ENCODE results near the gene FAM117B. TPM values are rescaled to one million over a fixed set of nuclear protein-coding genes. Genes with fewer than 3 reads are reported as not detected.

The FAM117B gene
- total RNA-seq, 1 experiment from 2014 or later: 8.0 TPM

DNA sequence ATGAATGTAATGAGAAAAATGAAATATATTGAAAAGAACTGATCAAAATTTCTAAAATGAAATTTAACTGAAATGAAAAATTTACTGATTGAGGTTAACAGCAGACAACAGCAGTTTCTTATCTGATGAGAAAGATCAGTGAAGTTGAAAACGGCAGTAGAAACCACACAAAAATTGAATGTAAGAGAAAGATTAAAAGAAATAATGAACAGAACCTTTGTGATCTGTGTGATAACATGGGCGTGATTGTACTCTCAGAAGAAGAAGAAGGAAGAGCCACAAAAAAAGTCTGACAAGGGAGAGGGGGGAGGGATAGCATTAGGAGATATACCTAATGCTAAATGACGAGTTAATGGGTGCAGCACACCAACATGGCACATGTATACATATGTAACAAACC is 45.2 kb downstream of the FAM117B start:
- Histone ChIP-seq H3K9me3 (ENCODE audit: low read length) (peaks cover 3% of the 10 kb centered on the region; the same call in 1 of the 2 replicates), H3K4me2 (ENCODE audit: low read depth, low read length, poor library complexity, severe bottlenecking) (no peak overlapping the region), H3K27me3 (ENCODE audit: low read length) (no peaks in the 10 kb centered on the region), H3K36me3 (ENCODE audit: insufficient read depth, low read length) (no peaks in the 10 kb centered on the region), H3K4me1 (ENCODE audit: low read length) (no peaks in the 10 kb centered on the region; the same call in 1 of the 2 replicates), H3K27ac (ENCODE audit: low read length) (no peak overlapping the region), H4K20me1 (ENCODE audit: insufficient read depth, low read depth, low read length) (0 out of 2 replicates have a peak, but pooled peaks cover 6% of the 10 kb centered on the region), H2AFZ (ENCODE audit: low read length) (no peak overlapping the region), H3K4me3 (ENCODE audit: low read length) (no peak overlapping the region), H3K79me2 (ENCODE audit: low read length) (no peaks in the 10 kb centered on the region), H3K9ac (ENCODE audit: low read length) (no peak overlapping the region), H3K9me2 (replicated peaks; ENCODE audit: insufficient read depth, low read length) (no peaks in the 10 kb centered on the region)
- no peak for DNase-seq

- Histone ChIP-seq H3K9me3 (ENCODE audit: low read length) (peaks cover 3% of the 10 kb centered on the region; the same call in 1 of the 2 replicates), H3K9ac (ENCODE audit: low read length) (no peak overlapping the region), H3K9me2 (replicated peaks; ENCODE audit: insufficient read depth, low read length) (no peaks in the 10 kb centered on the region), H3K27ac (ENCODE audit: low read length) (no peak overlapping the region), H3K4me1 (ENCODE audit: low read length) (no peaks in the 10 kb centered on the region; the same call in 1 of the 2 replicates), H3K79me2 (ENCODE audit: low read length) (no peaks in the 10 kb centered on the region), H3K36me3 (ENCODE audit: insufficient read depth, low read length) (no peaks in the 10 kb centered on the region), H3K4me2 (ENCODE audit: low read depth, low read length, poor library complexity, severe bottlenecking) (no peak overlapping the region), H3K27me3 (ENCODE audit: low read length) (no peaks in the 10 kb centered on the region), H4K20me1 (ENCODE audit: insufficient read depth, low read depth, low read length) (0 out of 2 replicates have a peak, but pooled peaks cover 6% of the 10 kb centered on the region), H2AFZ (ENCODE audit: low read length) (no peak overlapping the region), H3K4me3 (ENCODE audit: low read length) (no peak overlapping the region)
- no peak for DNase-seq
Observed at GRCh38 chr2:202680512-202680911, 45.7 kb downstream of the FAM117B start.

DNA sequence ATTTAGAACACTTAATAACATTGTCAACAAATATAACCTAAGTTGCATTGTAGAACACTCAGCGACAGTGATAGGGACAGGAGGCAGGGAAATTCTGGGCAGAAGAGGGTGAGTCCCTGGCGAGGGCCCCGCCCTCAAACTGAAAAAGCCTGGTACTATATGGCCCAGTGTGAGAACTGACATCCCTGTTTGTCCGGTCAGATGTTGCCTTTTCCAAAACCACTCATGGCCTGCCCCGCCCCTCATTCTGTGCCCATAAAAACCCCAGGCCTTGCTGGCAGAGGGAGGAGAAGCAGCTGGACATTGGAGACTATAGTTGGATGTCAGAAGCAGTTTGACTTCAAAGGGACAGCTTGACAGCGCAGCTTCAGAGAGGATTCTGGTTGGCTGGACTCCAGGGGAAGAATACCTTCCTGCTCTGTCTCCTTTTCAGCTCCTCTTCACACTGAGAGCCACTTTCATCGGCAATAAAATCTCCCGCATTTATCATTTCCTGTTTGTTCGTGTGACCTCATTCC is 47.0 kb downstream of the FAM117B start:
- H3K79me2 ChIP-seq (ENCODE audit: low read length): no peaks in the 10 kb centered on the region

DNA sequence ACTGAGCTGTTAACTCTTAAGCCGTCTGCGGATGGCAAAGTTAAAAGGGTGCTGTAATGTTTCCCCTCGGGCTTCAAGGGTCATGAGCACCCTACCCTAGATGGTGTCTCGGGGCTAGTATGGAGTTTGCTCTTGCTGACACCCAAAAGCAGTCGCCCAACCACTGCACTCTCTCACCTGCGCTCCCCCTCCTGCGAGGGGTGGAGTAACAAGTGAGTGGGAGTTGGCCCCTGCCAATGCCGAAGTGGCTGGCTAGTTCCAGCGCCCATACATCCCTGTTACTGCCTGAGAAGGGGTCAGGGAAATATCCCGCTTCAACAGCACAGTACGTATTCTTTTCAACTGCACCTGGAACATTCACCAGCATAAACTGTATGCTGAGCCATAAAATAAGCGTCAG is 47.5 kb downstream of the FAM117B start:
- H3K27ac ChIP-seq (ENCODE audit: low read length): no peak overlapping the region
- no peaks in the 10 kb centered on the region for H3K36me3 ChIP-seq (ENCODE audit: insufficient read depth, low read length)
- H3K9ac ChIP-seq (ENCODE audit: low read length): no peak overlapping the region
- peaks cover 3% of the 10 kb centered on the region; the same call in 1 of the 2 replicates for H3K9me3 ChIP-seq (ENCODE audit: low read length)
- H3K9me2 ChIP-seq (replicated peaks; ENCODE audit: insufficient read depth, low read length): no peaks in the 10 kb centered on the region
- no peaks in the 10 kb centered on the region; the same call in 1 of the 2 replicates for H3K4me1 ChIP-seq (ENCODE audit: low read length)
- peaks cover 13% of the 10 kb centered on the region for H4K20me1 ChIP-seq (ENCODE audit: insufficient read depth, low read depth, low read length)
- H3K4me3 ChIP-seq (ENCODE audit: low read length): no peak overlapping the region
- no peaks in the 10 kb centered on the region for H3K27me3 ChIP-seq (ENCODE audit: low read length)
- no peak for DNase-seq
- H2AFZ ChIP-seq (ENCODE audit: low read length): no peak overlapping the region
- H3K4me2 ChIP-seq (ENCODE audit: low read depth, low read length, poor library complexity, severe bottlenecking): no peak overlapping the region
- no peaks in the 10 kb centered on the region for H3K79me2 ChIP-seq (ENCODE audit: low read length)

More for the DNA sequence above, 47.0 kb downstream of the FAM117B start:
- no peak for DNase-seq
- Histone ChIP-seq H3K9ac (ENCODE audit: low read length) (no peak overlapping the region), H3K4me1 (ENCODE audit: low read length) (no peaks in the 10 kb centered on the region; the same call in 1 of the 2 replicates), H3K27me3 (ENCODE audit: low read length) (no peaks in the 10 kb centered on the region), H3K27ac (ENCODE audit: low read length) (no peak overlapping the region), H3K4me2 (ENCODE audit: low read depth, low read length, poor library complexity, severe bottlenecking) (no peak overlapping the region), H2AFZ (ENCODE audit: low read length) (no peak overlapping the region), H3K36me3 (ENCODE audit: insufficient read depth, low read length) (no peaks in the 10 kb centered on the region), H3K4me3 (ENCODE audit: low read length) (no peak overlapping the region), H3K9me3 (ENCODE audit: low read length) (peaks cover 3% of the 10 kb centered on the region; the same call in 1 of the 2 replicates), H3K9me2 (replicated peaks; ENCODE audit: insufficient read depth, low read length) (no peaks in the 10 kb centered on the region), H4K20me1 (ENCODE audit: insufficient read depth, low read depth, low read length) (peaks cover 8% of the 10 kb centered on the region; the same call in 1 of the 2 replicates)

GRCh38 chr2:202687276-202687675 is 52.5 kb downstream of the FAM117B start:
- no peak overlapping the region for H3K4me3 ChIP-seq (ENCODE audit: low read length)
- H3K4me2 ChIP-seq (ENCODE audit: low read depth, low read length, poor library complexity, severe bottlenecking): no peak overlapping the region
- H3K4me1 ChIP-seq (ENCODE audit: low read length): no peaks in the 10 kb centered on the region
- H4K20me1 ChIP-seq (ENCODE audit: insufficient read depth, low read depth, low read length): peaks cover 20% of the 10 kb centered on the region
- H3K27ac ChIP-seq (ENCODE audit: low read length): no peak overlapping the region
- no peak overlapping the region for H2AFZ ChIP-seq (ENCODE audit: low read length)
- H3K36me3 ChIP-seq (ENCODE audit: insufficient read depth, low read length): no peaks in the 10 kb centered on the region
- H3K9me3 ChIP-seq (ENCODE audit: low read length): no peaks in the 10 kb centered on the region
- no peaks in the 10 kb centered on the region for H3K27me3 ChIP-seq (ENCODE audit: low read length)
- no peaks in the 10 kb centered on the region for H3K9me2 ChIP-seq (replicated peaks; ENCODE audit: insufficient read depth, low read length)
- DNase-seq: no peak
- no peak overlapping the region for H3K9ac ChIP-seq (ENCODE audit: low read length)
- no peaks in the 10 kb centered on the region for H3K79me2 ChIP-seq (ENCODE audit: low read length)

- no peaks in the 10 kb centered on the region for H3K9me2 ChIP-seq (replicated peaks; ENCODE audit: insufficient read depth, low read length)
- peaks cover 22% of the 10 kb centered on the region for H4K20me1 ChIP-seq (ENCODE audit: insufficient read depth, low read depth, low read length)
- H3K9ac ChIP-seq (ENCODE audit: low read length): no peak overlapping the region
- DNase-seq: no peak
- no peak overlapping the region for H3K4me2 ChIP-seq (ENCODE audit: low read depth, low read length, poor library complexity, severe bottlenecking)
- H3K27ac ChIP-seq (ENCODE audit: low read length): no peak overlapping the region
- no peak overlapping the region for H3K4me3 ChIP-seq (ENCODE audit: low read length)
- H3K9me3 ChIP-seq (ENCODE audit: low read length): no peaks in the 10 kb centered on the region
- no peaks in the 10 kb centered on the region for H3K36me3 ChIP-seq (ENCODE audit: insufficient read depth, low read length)
- H3K27me3 ChIP-seq (ENCODE audit: low read length): no peaks in the 10 kb centered on the region
- H3K79me2 ChIP-seq (ENCODE audit: low read length): no peaks in the 10 kb centered on the region
- H3K4me1 ChIP-seq (ENCODE audit: low read length): no peaks in the 10 kb centered on the region
- H2AFZ ChIP-seq (ENCODE audit: low read length): no peak overlapping the region
Observed at GRCh38 chr2:202689459-202689858, 54.7 kb downstream of the FAM117B start.

DNA sequence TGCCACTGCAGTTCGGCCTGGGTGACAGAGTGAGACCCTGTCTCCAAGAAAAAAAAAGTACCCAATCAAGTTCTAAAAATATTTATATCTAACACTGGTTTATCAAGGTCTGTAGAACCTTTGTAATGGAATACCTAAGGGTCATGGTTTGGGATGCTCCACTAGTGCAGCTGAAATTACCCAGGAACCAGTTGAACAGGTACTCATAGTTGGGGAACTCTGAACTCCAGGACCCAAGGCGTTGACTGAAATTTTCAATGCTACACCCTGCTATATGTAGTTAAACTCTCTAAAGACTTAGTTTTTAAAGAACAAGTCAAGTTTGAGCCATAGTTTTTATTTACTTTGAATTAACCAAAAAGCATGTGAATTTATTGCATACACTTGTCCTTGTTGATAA is 55.1 kb downstream of the FAM117B start:
- no peak overlapping the region for H3K27ac ChIP-seq (ENCODE audit: low read length)
- DNase-seq: no peak
- peaks cover 22% of the 10 kb centered on the region for H4K20me1 ChIP-seq (ENCODE audit: insufficient read depth, low read depth, low read length)
- H3K4me3 ChIP-seq (ENCODE audit: low read length): no peak overlapping the region
- no peaks in the 10 kb centered on the region for H3K4me1 ChIP-seq (ENCODE audit: low read length)
- no peak overlapping the region for H2AFZ ChIP-seq (ENCODE audit: low read length)
- H3K27me3 ChIP-seq (ENCODE audit: low read length): no peaks in the 10 kb centered on the region
- no peaks in the 10 kb centered on the region for H3K9me3 ChIP-seq (ENCODE audit: low read length)
- H3K9ac ChIP-seq (ENCODE audit: low read length): no peak overlapping the region
- no peaks in the 10 kb centered on the region for H3K36me3 ChIP-seq (ENCODE audit: insufficient read depth, low read length)
- no peak overlapping the region for H3K4me2 ChIP-seq (ENCODE audit: low read depth, low read length, poor library complexity, severe bottlenecking)
- no peaks in the 10 kb centered on the region for H3K9me2 ChIP-seq (replicated peaks; ENCODE audit: insufficient read depth, low read length)
- H3K79me2 ChIP-seq (ENCODE audit: low read length): 0 out of 2 replicates have a peak, but pooled peaks cover under 1% of the 10 kb centered on the region

DNA sequence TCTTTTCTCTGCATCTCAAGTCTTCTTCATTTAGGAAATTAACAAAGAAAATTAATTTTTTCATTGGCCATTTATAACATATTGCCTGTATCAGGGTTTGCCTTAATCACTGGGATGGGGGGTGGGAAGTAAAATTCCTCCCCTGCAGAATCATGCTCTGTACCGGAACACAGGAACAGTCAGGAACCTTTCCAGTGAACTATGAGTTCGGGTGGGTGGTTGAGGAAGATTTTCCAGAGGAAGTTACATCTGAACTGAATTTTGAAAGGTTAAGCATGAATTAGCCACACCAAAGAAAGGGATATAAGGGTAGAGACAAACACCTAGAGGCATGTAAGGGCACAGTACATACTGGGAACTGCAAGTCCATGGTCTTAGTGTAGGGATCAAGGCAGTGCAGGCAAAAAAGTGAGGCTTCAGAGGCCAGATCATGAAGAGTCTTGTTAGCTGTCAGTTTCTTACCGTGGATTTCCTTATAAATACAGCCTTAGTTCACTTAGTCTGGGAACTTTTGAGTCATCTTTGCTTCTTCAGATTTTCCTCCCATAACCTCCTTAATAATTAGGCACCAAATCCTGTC is 55.6 kb downstream of the FAM117B start:
- no peak overlapping the region for H2AFZ ChIP-seq (ENCODE audit: low read length)
- H3K79me2 ChIP-seq (ENCODE audit: low read length): 0 out of 2 replicates have a peak, but pooled peaks cover 3% of the 10 kb centered on the region
- no peaks in the 10 kb centered on the region for H3K36me3 ChIP-seq (ENCODE audit: insufficient read depth, low read length)
- no peaks in the 10 kb centered on the region for H3K27me3 ChIP-seq (ENCODE audit: low read length)
- no peaks in the 10 kb centered on the region for H3K9me3 ChIP-seq (ENCODE audit: low read length)
- no peaks in the 10 kb centered on the region for H3K4me1 ChIP-seq (ENCODE audit: low read length)
- H3K27ac ChIP-seq (ENCODE audit: low read length): no peak overlapping the region
- no peak overlapping the region for H3K4me2 ChIP-seq (ENCODE audit: low read depth, low read length, poor library complexity, severe bottlenecking)
- H3K9ac ChIP-seq (ENCODE audit: low read length): no peak overlapping the region
- no peaks in the 10 kb centered on the region for H3K9me2 ChIP-seq (replicated peaks; ENCODE audit: insufficient read depth, low read length)
- DNase-seq: no peak
- peaks cover 22% of the 10 kb centered on the region for H4K20me1 ChIP-seq (ENCODE audit: insufficient read depth, low read depth, low read length)
- H3K4me3 ChIP-seq (ENCODE audit: low read length): no peak overlapping the region
